T-helper 17 cell (primary cell): ENCODE measurements around the gene DGLUCY. TPM values are rescaled to one million over a fixed set of nuclear protein-coding genes. Genes with fewer than 3 reads are reported as not detected.
"Not testable (repeated sequence)": the region's sequence is repeated elsewhere in the genome, so short reads cannot be mapped to it uniquely, and the experiment has no call there.

ENCODE experiments used
- ATAC-seq: fragments of 150-1000 bp; cut with Tn5 transposase; 2 replicates; pipeline ENCODE4 v1.10.0; 2021; ENCODE audit warnings: mild to moderate bottlenecking, moderate library complexity
- DNase-seq, 3 donors: peaks; one replicate each; pipeline versions ENCODE4 v3.0.0 to v3.0.0-alpha.2; 2020 to 2021
- H3K9me3 ChIP-seq: one replicate; pipeline ENCODE4 v1.7.0; 2013; ENCODE audit warnings: low read length, mild to moderate bottlenecking; ENCODE audit not compliant: control insufficient read depth, poor library complexity, severe bottlenecking
- H3K27ac Mint-ChIP-seq: one replicate; pipeline ENCODE4 v1.8.0; 2022; ENCODE audit warnings: mild to moderate bottlenecking, moderate library complexity, mixed read lengths
- H3K27me3 Mint-ChIP-seq: one replicate; pipeline ENCODE4 v1.8.0; 2022; ENCODE audit warnings: mixed read lengths
- H3K36me3 Mint-ChIP-seq: one replicate; pipeline ENCODE4 v1.8.0; 2022; ENCODE audit warnings: low read depth, mixed read lengths
- H3K4me1 Mint-ChIP-seq: one replicate; pipeline ENCODE4 v1.8.0; 2022; ENCODE audit warnings: mild to moderate bottlenecking, mixed read lengths
- H3K4me3 Mint-ChIP-seq: one replicate; pipeline ENCODE4 v1.8.0; 2022; ENCODE audit warnings: mild to moderate bottlenecking, moderate library complexity, mixed read lengths
- total RNA-seq, 4 donors: library from RNA in 2 of 4; stranded (reverse) in 2 of 4; gene quantifications; one replicate each; pipeline ENCODE4 v1.2.3 and lab custom pipeline; 2022 to 2026

Gene DGLUCY
- total RNA-seq, 2 donors from 2014 or later, result 81.7 to 86.0 TPM

DNA sequence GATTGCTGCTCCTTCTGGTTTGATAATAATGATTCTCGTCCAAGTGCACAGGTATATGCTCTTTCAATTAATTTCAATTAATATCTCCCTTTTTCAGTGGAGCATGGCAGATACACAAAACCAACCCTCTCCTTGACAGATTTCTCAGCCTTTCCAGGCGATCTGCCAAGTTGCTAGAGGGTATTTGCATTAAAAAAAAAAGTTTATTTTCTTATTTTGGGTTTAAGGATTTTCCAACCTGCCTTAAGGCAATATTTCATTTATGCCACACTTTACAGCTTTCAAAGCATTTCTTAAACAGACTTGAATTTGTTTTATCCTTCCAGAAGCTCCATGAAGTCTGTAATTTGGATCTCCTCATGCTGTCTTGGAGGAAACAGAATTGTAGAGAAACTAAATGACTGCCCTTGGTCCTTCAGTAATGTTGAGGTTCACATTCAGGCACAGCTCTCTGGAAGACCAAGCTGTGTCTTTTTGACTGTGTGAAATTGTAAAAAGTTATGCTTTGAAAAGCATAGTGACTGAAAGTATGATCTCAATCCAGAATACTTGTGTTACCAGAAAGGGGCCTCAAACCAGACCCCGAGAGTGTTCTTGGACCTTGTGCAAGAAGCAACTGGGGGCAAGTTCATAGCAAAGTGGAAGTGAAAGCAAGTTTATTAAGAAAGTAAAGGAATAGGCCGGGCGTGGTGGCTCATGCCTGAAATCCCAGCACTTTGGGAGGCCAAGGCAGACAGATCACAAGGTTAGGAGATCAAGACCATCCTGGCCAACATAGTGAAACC lies 2.3 kb downstream of the DGLUCY start:
- ATAC-seq, result no peak
- Mint-ChIP-seq H3K4me3 (peak overlapping the region; percentile 98), H3K36me3 (peaks cover 12% of the 10 kb centered on the region), H3K4me1 (peaks cover 53% of the 10 kb centered on the region), H3K27ac (peak overlapping the region; percentile 98), H3K27me3 (no peaks in the 10 kb centered on the region)
- H3K9me3 ChIP-seq, result no peaks in the 10 kb centered on the region
- no peak for DNase-seq

DNA sequence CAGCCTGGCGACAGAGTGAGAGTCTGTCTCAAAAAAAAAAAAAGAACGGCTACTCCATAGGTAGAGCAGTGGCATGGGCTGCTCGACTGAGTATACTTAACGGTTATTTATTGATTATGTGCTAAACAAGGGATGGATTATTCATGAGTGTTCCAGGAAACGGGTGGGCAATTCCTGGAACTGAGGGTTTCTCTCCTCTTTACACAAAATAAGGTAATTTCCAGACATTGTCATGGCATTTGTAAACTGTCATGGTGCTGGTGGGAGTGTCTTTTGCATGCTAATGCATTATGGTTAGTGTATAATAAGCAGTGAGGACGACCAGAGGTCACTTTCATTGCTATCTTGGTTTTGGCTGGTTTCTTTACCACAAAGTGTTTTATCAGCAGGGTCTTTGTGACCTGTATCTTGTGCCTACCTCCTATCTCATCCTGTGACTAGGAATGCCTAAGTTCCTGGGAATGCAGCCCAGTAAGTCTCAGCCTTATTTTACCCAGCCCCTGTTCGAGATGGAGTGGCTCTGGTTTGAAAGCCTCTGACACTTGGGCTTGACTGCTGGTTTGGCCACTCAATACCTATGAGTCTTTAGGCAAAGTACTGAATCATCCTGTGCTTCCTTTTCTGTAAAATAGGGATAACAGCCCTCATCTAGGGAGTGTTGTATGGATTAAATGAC lies 3.2 kb downstream of the DGLUCY start:
- Mint-ChIP-seq H3K27me3 (no peaks in the 10 kb centered on the region), H3K36me3 (peaks cover 12% of the 10 kb centered on the region), H3K4me1 (peaks cover 56% of the 10 kb centered on the region), H3K27ac (peak overlapping the region; percentile 98), H3K4me3 (peak overlapping the region; percentile 98)
- no peaks in the 10 kb centered on the region for H3K9me3 ChIP-seq
- ATAC-seq (no peak), DNase-seq (no peak)

DNA sequence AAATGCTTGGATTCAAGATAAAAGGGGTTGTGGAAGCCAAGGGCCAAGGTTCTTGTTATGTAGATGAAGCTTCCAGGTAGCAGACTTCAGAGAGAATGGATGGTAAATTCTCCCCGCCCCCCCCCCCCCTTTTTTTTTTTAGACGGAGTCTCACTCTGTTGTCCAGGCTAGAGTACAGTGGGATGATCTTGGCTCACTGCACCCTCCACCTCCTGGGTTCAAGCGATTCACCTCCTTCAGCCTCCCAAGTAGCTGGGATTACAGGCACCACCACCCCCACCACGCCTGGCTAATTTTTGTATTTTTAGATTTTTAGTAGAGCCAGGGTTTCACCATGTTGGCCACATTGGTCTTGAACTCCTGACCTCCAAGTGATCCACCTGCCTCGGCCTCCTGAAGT lies 4.1 kb downstream of the DGLUCY start:
- Mint-ChIP-seq H3K36me3 (peaks cover 12% of the 10 kb centered on the region), H3K27ac (peak overlapping the region; percentile 98)

DNA sequence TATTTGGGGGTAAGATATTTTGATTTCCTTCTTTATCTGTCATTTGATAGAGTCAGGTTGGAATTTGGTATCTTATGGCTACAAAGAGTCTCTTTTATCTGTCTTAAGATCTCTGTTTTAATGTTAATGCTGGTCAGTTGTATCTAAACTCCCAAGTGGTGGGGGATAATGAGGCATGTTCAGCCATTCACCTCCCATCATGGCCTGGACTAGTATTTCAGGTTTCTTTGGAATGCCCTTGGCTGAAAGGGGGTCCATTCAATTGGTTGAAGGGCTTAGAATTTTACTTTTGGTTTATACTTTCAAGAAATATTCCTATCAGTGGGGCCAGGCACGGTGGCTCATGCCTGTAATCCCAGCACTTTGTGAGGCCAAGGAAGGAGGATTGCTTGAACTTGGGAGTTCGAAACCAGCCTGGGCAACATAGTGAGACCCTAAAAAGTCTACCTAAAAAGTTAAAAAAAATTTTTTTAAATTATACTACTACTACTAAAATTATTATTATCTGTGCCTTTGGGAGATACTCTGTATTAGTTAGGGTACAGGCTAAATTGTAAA lies 4.7 kb downstream of the DGLUCY start:
- Mint-ChIP-seq H3K36me3 (peaks cover 12% of the 10 kb centered on the region), H3K4me1 (peaks cover 51% of the 10 kb centered on the region), H3K4me3 (peak overlapping the region; percentile 15), H3K27ac (peak overlapping the region; percentile 98), H3K27me3 (no peaks in the 10 kb centered on the region)
- no peaks in the 10 kb centered on the region for H3K9me3 ChIP-seq
- no peak for ATAC-seq
- DNase-seq, result no peak

More for the DNA sequence above, 4.1 kb downstream of the DGLUCY start:
- H3K9me3 ChIP-seq, result no peaks in the 10 kb centered on the region
- H3K27me3 Mint-ChIP-seq, result no peaks in the 10 kb centered on the region
- ATAC-seq, result no peak
- H3K4me3 Mint-ChIP-seq, result peak overlapping the region; percentile 58
- DNase-seq, result no peak
- H3K4me1 Mint-ChIP-seq, result peaks cover 56% of the 10 kb centered on the region

DNA sequence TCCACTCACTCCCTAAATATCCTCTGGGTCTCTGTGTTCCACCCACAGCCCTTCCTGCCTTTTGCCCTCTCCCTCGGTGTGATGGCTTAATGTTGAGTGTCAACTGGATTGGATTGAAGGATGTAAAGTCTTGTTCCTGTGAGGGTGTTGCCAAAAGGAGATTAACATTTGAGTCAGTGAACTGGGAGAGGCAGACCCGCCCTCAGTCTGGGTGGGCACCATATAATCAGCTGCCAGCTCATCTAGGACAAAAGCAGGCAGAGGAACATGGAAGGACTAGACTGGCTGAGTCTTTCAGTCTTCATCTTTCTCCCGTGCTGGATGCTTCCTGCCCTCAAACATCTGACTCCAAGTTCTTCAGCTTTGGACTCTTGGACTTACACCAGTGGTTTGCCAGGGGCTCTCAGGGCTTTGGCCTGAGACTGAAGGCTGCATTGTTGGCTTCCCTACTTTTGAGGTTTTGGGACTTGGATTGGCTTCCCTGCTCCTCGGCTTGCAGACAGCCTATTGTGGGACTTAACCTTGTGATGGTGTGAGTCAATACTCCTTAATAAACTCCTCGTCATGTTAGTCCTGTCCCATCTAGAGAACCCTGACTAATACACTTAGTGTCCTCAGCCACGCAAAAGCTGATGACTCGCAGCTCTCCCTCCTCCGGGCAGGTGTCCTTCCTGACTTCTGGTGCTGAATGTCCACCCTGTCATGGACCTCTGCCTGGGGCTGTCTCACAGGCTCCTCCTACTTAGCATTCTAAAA lies 5.9 kb downstream of the DGLUCY start:
- H3K27ac Mint-ChIP-seq, result peak overlapping the region; percentile 98
- no peaks in the 10 kb centered on the region for H3K9me3 ChIP-seq
- H3K4me1 Mint-ChIP-seq, result peaks cover 46% of the 10 kb centered on the region
- H3K36me3 Mint-ChIP-seq, result peaks cover 10% of the 10 kb centered on the region
- H3K27me3 Mint-ChIP-seq, result no peaks in the 10 kb centered on the region
- H3K4me3 Mint-ChIP-seq, result no peak overlapping the region
- DNase-seq (no peak), ATAC-seq (no peak)

DNA sequence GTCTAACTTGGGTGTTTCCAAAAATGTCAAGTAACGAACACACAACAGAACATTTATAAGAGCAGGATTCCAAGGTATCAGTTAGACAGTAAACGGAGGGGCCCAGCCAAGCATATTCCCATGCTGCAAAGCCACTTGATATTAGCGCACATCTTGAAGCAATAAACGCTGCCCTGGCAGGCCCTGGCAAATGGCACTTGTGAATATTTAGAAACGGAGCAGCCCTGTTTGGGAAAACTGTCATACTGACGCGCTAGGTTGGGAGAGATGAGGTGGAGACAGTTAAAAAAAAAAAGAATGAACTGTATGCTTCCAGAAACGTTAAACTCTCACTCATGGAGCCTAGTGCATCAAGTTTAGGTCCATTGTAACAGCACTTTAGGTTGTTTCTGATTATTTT lies 9.3 kb downstream of the DGLUCY start:
- H3K9me3 ChIP-seq, result no peaks in the 10 kb centered on the region
- Mint-ChIP-seq H3K4me1 (peaks cover 29% of the 10 kb centered on the region), H3K4me3 (no peak overlapping the region), H3K36me3 (peaks cover 8% of the 10 kb centered on the region), H3K27me3 (no peaks in the 10 kb centered on the region), H3K27ac (no peak overlapping the region)
- no peak for ATAC-seq
- no peak for DNase-seq

DNA sequence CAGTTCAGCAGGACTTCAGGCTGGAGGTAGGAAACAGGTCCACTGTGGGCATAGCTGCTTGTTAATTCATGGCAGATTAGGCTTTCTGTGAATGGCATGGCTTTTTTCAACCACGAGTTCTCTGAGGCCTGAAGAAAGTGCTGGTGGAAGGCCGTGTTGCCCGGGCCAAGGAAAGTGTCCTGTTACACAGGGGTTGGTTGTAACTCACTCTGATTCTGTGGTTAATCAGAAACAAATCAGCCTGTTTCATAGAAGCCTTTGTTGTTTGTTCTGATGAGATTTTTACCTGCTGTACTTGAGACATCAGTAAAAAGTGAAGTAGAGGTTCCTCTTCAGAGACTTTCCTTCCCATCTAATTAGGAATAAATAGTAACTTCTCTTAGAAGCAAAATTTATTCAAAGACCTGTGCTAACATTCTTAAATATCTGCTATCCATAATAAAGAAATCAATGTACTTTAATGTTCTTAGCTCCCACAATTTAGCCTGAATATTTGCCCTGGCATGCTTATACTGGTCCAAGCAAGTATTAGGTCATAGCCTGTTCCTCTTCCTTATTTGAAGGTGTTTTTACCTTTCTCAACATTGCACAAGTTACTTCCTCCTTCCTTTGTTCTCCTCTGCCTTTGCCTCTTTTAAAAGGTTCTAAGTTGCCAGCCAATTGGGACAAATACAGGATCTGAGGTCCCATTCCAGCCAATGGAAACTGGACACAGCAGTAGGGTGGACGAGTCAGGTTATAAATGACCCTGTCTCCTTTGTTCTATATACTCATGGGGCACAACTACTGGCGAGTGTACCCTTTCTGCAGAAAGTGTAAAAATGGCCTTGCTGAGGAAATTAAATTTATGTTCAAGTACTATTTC lies 10.8 kb downstream of the DGLUCY start:
- not testable (repeated sequence) for H3K27me3 Mint-ChIP-seq, H3K9me3 ChIP-seq, H3K36me3 Mint-ChIP-seq, ATAC-seq, DNase-seq
- peak overlapping the region; percentile 37 for H3K27ac Mint-ChIP-seq
- peak overlapping the region; percentile 45 for H3K4me3 Mint-ChIP-seq
- peaks cover 22% of the 10 kb centered on the region for H3K4me1 Mint-ChIP-seq

DNA sequence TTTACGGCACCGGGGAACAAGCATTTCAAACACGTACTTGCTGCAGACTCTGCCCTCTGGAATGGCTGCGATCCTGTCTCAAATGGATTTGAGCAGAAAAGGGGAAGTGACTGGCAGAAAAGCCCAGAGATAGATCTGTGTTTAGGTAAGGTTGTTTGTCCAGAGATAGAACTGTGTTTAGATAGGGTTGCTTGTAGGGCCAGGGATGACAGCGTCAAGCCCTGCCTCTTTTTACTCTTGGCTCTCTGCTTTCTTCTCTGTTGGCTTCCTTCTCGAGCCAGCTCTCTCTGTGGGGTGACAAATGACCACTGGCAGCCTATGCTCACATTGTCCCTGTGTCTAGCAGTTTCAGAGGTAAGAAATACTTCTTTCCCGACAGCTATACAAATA lies 11.4 kb downstream of the DGLUCY start:
- H3K9me3 ChIP-seq, result no peaks in the 10 kb centered on the region
- H3K27ac Mint-ChIP-seq, result peak overlapping the region; percentile 66
- peaks cover 22% of the 10 kb centered on the region for H3K4me1 Mint-ChIP-seq
- no peak overlapping the region for H3K4me3 Mint-ChIP-seq
- peaks cover 4% of the 10 kb centered on the region for H3K36me3 Mint-ChIP-seq
- DNase-seq (no peak), ATAC-seq (no peak)
- H3K27me3 Mint-ChIP-seq, result no peaks in the 10 kb centered on the region

DNA sequence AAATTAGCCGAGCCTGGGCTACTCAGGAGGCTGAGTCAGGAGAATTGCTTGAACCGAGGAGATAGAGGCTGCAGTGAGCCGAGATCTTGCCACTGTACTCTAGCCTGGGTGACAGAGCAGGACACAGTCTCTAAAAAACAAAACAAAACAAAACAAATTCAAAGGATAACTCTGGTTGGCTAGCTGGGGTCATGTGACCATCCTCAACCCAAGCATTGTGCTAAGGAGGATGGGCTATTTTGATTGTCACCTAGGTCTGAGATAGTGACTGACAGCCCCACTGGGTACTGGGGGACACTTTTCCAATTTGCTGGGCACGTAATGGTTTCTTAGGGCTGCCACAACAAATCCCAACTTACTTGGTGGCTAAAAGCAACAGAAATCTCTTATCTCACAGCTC lies 11.9 kb downstream of the DGLUCY start:
- no peak for ATAC-seq
- Mint-ChIP-seq H3K36me3 (peaks cover 3% of the 10 kb centered on the region), H3K27me3 (no peaks in the 10 kb centered on the region), H3K4me3 (no peak overlapping the region), H3K4me1 (peaks cover 18% of the 10 kb centered on the region), H3K27ac (peak overlapping the region; percentile 66)
- no peak for DNase-seq
- H3K9me3 ChIP-seq, result no peaks in the 10 kb centered on the region

DNA sequence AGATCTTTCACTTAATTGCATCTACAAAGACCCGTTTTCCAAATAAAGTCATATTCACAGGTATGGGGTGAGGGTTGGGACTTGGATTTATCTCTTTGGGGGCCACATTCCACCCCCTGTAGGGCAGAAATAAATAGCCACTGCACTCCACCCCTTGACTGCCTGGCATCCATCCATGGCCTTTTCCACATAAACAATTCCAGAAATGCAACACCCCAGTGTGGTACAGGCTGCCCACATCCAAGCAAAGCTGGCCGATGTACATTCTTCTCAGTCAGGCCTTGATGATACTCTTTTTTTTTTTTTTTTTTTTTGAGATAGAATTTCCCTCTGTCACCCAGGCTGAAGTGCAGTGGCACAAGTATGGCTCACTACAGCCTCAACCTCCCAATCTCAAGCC lies 12.9 kb downstream of the DGLUCY start:
- Mint-ChIP-seq H3K27me3 (no peaks in the 10 kb centered on the region), H3K27ac (peak overlapping the region; percentile 66), H3K4me3 (no peak overlapping the region), H3K4me1 (peaks cover 12% of the 10 kb centered on the region), H3K36me3 (no peaks in the 10 kb centered on the region)
- no peaks in the 10 kb centered on the region for H3K9me3 ChIP-seq
- ATAC-seq (no peak), DNase-seq (no peak)

DNA sequence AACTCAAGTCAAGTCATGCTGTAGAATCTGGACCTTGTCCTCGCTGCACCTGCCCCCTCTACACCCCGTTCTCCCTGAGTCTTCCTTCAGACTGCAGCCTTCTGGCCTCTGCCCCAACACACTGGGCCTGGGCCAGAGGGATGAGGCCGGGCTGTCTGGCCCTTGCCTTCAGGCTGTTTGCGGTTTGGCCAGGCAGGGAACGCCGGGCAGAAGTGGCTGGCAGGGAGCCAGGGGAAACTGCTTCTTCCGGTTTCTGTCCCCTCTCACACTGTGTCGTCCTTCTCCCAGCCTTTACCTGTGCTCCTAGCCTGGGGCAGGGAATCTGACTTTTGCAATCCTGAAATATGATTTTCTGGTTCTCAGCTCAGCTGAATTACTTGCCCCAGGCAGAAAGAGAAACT lies 13.5 kb downstream of the DGLUCY start:
- H3K9me3 ChIP-seq, result no peaks in the 10 kb centered on the region
- no peak for DNase-seq
- H3K36me3 Mint-ChIP-seq, result no peaks in the 10 kb centered on the region
- no peaks in the 10 kb centered on the region for H3K27me3 Mint-ChIP-seq
- H3K4me1 Mint-ChIP-seq, result peaks cover 11% of the 10 kb centered on the region
- H3K4me3 Mint-ChIP-seq, result no peak overlapping the region
- peak overlapping the region; percentile 27 for H3K27ac Mint-ChIP-seq
- no peak for ATAC-seq

DNA sequence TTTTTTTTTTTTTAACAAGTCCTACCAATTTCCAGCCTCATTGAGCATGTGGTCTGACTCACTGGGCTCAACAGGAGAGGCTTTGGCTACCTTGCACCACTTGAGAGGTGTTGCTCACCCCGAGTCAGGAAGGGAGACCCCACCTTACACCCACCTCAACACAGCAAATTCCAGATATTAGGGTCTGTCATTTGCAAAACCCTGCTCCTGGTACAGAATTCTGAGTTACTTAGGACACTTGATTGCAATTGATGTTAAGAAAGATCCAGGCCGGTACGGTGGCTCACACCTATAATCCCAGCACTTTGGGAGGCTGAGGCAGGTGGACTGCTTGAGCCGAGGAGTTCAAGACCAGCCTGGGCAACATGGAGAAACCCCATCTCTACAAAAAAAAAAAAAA lies 14.1 kb downstream of the DGLUCY start:
- no peaks in the 10 kb centered on the region for H3K27me3 Mint-ChIP-seq
- H3K9me3 ChIP-seq, result no peaks in the 10 kb centered on the region
- no peak for ATAC-seq
- no peaks in the 10 kb centered on the region for H3K36me3 Mint-ChIP-seq
- H3K4me3 Mint-ChIP-seq, result no peak overlapping the region
- H3K27ac Mint-ChIP-seq, result peak overlapping the region; percentile 27
- peaks cover 11% of the 10 kb centered on the region for H3K4me1 Mint-ChIP-seq
- no peak for DNase-seq
